AG04450 (cell line): ENCODE measurements around the gene INPPL1. TPM values are rescaled to one million over a fixed set of nuclear protein-coding genes. Genes with fewer than 3 reads are reported as not detected.

Experiments used
- CTCF ChIA-PET: fragments of 300-600, 350-600 bp; formaldehyde crosslinking; extraction: SDS; loops from one replicate; lab custom pipeline; 2022; ENCODE audit warnings: antibody characterized with exemption, inconsistent platforms; lab: Charles Lee
- POLR2A ChIA-PET: fragments of 350-600 bp; formaldehyde crosslinking; extraction: SDS; loops from one replicate; lab custom pipeline; 2021; ENCODE audit warnings: antibody characterized with exemption, inconsistent platforms; lab: Yijun Ruan, JAX
- DNase-seq: peaks from one replicate; pipeline ENCODE4 v3.0.0-alpha.2; 2011; ENCODE audit warnings: low read depth, low spot score
- H3K27ac ChIP-seq: one replicate; pipeline ENCODE4 v1.5.1; 2012; ENCODE audit warnings: low read depth, low read length, control low read depth
- H3K27me3 ChIP-seq: one replicate; pipeline ENCODE4 v1.6.0; 2012; ENCODE audit warnings: low read length; ENCODE audit not compliant: control insufficient read depth, insufficient read depth
- H3K4me3 ChIP-seq: 2 replicates; pipeline ENCODE4 v1.5.1; 2011; ENCODE audit warnings: mild to moderate bottlenecking, low read depth, low read length, control low read depth
- H3K9me3 ChIP-seq: 2 replicates; pipeline ENCODE4 v1.5.1; 2012; ENCODE audit warnings: low read length; ENCODE audit not compliant: control insufficient read depth, insufficient read depth
- polyA plus RNA-seq: library from polyadenylated mRNA; depleted of rRNA; stranded (reverse); fragments of >200 nt; gene quantifications from 2 replicates; pipeline ENCODE4 v1.2.3, GENCODE V29; 2011
- TF ChIP-seq, protein P1 (sequence below): IDR thresholded peaks from 2 replicates; pipeline ENCODE4 v1.5.1; 2011; ENCODE audit warnings: low read depth, low read length, control low read depth, inconsistent platforms

The INPPL1 gene
- polyA plus RNA-seq, 1 experiment: 79.8 TPM

DNA sequence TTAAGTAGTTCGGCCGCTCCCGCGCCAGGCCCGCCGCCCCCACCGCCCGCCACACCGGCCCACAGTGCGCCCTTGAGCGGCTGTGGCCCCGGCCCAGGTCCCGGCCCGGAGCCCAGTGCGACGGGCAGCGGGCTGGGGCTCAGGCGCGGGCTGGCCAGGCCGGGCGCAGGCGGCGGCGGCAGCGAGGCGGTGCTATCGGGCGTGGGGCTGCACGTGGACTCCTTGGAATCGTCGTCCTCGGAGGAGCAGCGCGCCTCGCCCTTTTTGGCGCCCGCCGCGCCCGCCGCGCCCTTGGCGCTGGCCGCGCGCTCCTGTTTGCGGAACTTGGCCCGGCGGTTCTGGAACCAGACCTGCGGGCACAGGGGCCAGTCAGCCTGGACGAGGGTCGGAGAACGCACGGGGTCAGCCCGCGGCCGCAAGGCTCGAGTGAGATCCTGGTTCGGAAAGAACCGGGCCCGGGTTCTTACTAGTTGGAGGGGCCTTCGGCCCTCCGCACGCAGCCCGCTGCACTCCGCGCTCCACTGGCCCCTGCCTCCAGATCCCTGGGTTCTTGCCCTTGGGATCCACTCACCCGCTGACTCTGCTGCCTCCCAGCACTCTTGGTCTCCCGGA is 15.4 kb downstream of the INPPL1 start:
- H3K4me3 ChIP-seq: peak overlapping the region; percentile 10; the same call in 1 of the 2 replicates
- no peak overlapping the region for H3K27ac ChIP-seq
- TF ChIP-seq, protein P1, sequence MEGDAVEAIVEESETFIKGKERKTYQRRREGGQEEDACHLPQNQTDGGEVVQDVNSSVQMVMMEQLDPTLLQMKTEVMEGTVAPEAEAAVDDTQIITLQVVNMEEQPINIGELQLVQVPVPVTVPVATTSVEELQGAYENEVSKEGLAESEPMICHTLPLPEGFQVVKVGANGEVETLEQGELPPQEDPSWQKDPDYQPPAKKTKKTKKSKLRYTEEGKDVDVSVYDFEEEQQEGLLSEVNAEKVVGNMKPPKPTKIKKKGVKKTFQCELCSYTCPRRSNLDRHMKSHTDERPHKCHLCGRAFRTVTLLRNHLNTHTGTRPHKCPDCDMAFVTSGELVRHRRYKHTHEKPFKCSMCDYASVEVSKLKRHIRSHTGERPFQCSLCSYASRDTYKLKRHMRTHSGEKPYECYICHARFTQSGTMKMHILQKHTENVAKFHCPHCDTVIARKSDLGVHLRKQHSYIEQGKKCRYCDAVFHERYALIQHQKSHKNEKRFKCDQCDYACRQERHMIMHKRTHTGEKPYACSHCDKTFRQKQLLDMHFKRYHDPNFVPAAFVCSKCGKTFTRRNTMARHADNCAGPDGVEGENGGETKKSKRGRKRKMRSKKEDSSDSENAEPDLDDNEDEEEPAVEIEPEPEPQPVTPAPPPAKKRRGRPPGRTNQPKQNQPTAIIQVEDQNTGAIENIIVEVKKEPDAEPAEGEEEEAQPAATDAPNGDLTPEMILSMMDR: no peak
- no peak for DNase-seq
- ChIA-PET CTCF (interaction anchor here (1.3 to 5.4 kb wide), 2 partner anchors 191 kb away, joined by 11 to 34 read pairs; no protein-coding TSS in a partner anchor), POLR2A (interaction anchor here (2.3 kb wide), 1 partner anchor 17 kb away, joined by 9 read pairs; no protein-coding TSS in a partner anchor)
- peaks cover 41% of the 10 kb centered on the region for H3K27me3 ChIP-seq
- peaks cover 10% of the 10 kb centered on the region; the same call in 1 of the 2 replicates for H3K9me3 ChIP-seq

DNA sequence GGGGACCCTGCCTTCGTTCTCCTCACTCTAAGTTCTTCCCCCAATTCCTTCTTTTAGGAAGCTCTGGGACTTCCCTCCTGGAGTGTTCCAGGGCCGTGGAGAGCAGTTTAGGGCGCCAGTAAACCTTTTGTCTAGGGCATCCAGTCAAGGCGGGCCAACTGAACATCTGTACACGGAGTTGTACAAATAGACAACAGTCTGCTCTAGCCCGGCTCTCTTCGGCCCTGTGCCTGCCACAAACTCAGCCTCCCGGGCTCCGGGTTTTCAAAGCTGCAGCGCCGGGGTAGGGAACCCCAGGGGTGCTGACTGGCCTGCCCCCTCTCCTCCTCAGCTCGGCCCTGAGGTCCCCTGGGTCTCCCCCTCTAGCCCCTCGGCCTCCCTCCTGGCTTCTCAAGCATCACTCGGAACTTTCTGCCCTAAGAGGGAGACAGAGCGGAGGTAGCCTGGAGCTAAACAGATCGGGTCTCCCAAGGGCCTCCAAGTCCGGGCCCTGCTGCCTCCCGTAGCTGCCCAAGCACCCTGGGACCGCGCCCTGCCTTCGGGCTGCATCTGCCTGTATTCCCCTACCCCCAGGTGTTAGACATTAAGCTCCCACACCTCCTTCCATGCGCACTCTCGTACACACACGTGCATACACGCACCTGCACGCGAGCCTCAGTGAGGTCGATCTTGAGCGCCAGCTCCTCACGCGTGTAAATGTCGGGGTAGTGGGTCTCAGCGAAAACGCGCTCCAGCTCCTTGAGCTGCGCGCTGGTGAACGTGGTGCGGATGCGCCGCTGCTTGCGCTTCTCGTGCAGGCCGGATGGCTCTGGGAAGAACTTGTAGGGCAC is 16.1 kb downstream of the INPPL1 start:
- CTCF ChIA-PET: interaction anchor here (1.3 kb wide), 1 partner anchor 190 kb away, joined by 11 read pairs; no protein-coding TSS in a partner anchor
- Histone ChIP-seq H3K27ac (no peak overlapping the region), H3K9me3 (peaks cover 10% of the 10 kb centered on the region; the same call in 1 of the 2 replicates), H3K27me3 (peaks cover 49% of the 10 kb centered on the region), H3K4me3 (0 out of 2 replicates have a peak overlapping the region, but pooled peaks have one; percentile 10)
- TF ChIP-seq, protein P1: no peak
- POLR2A ChIA-PET: interaction anchor here (0.6 to 2.3 kb wide), 2 partner anchors 17 to 215 kb away, joined by 3 to 9 read pairs; no protein-coding TSS in a partner anchor
- DNase-seq: no peak

DNA sequence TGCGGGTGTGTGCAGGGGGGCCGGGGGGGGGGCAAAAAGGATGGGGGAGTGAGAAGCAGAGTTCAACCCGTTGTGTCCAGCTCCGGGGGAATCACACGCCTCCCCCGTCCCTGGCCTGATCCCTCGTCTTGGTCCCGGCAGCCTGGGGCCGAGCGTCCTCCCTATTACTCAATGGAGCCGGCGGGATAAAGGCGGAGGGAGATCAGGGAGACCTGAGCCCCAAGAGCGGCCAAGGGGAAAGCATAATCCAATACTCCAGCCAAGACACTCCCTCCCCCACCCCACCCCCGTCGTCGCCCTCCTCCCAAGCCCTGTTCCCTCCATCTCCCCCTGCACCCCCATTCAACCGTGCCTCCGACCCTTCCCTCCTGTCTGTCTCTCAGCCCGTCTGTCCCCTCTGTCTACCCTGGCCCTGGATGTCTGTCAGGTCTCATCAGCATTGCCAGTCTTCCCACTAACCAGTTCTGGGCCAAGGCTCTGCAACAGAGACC is 16.8 kb downstream of the INPPL1 start:
- no peak for DNase-seq
- no peak overlapping the region for H3K4me3 ChIP-seq
- ChIA-PET CTCF (interaction anchor here (1.3 kb wide), 1 partner anchor 190 kb away, joined by 11 read pairs; no protein-coding TSS in a partner anchor), POLR2A (interaction anchor here (0.6 kb wide), 1 partner anchor 216 kb away, joined by 3 read pairs; no protein-coding TSS in a partner anchor)
- no peak overlapping the region for H3K27ac ChIP-seq
- TF ChIP-seq, protein P1: no peak
- peaks cover 10% of the 10 kb centered on the region; the same call in 1 of the 2 replicates for H3K9me3 ChIP-seq
- peaks cover 55% of the 10 kb centered on the region for H3K27me3 ChIP-seq

DNA sequence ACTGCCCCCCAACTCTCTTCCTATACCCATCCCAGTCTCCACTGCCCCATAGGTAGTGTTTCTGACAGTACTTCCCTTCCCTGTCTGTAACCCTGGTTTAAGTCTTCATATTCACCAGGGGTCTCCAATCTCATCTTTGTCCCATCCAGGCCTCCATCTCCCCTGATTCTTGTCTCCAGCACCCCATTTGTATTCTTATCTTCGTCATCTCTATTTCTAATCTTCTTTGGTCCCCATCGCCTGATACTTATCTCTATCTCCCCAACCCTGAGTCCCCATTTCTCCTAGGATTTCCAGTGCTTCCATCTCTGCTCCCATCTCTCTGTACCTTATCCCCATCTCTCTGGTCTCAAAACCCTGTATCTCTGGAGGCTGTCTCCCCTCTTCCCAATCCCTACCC is 17.6 kb downstream of the INPPL1 start:
- H3K4me3 ChIP-seq: no peak overlapping the region
- peaks cover 63% of the 10 kb centered on the region for H3K27me3 ChIP-seq
- H3K27ac ChIP-seq: no peak overlapping the region
- H3K9me3 ChIP-seq: peaks cover 10% of the 10 kb centered on the region; the same call in 1 of the 2 replicates
- TF ChIP-seq, protein P1: no peak
- DNase-seq: no peak
- CTCF ChIA-PET: no interaction called here
- POLR2A ChIA-PET: no interaction called here
